Measurements from ENCODE around the gene TCF7.

Gene TCF7

DNA sequence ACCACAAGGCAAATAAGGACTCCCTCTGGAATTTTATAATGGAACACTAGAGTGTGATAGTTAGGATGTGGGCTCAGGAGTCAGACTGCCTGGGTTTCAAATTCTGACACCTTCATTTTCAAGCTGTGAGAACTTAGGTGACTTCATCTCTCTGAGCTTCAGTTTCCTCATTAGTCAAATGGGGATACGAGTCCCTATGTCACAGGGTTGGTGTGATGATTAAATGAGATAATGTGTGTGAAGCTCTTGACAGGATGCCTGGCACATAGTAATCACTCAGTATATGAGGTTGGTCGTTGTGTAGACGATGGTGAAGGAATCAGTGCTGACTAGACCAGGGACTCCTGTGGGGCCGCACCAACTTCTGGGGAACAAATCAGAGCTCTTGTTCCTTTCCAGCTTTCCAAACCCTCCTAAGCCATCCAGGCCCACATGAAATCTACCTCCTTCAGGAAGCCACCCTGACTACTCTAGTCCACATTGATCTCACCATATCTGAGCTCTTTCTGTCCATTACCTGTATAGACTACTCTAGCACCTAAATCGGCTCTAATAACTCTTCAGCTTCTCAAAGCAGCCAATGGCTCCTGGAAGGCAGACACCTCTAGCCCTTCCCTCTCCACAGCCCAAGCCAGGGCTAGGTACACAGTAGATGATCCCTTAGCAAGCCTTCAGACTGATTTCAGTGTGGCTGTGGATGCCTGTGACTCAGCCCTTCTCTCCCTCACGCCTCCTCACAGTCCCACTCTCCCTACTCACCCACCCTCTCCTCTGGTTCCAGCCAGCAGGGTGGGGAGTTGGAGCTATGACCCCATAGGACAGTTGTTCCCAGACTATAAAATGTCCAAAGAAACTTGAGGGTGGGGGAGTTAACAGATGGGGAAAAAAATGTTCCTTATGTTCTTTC is 2.5 kb upstream of the TCF7 start:
- no peak for DNase-seq (ENCODE audit: low read depth, low spot score)
- H3K27ac ChIP-seq: no peak overlapping the region

DNA sequence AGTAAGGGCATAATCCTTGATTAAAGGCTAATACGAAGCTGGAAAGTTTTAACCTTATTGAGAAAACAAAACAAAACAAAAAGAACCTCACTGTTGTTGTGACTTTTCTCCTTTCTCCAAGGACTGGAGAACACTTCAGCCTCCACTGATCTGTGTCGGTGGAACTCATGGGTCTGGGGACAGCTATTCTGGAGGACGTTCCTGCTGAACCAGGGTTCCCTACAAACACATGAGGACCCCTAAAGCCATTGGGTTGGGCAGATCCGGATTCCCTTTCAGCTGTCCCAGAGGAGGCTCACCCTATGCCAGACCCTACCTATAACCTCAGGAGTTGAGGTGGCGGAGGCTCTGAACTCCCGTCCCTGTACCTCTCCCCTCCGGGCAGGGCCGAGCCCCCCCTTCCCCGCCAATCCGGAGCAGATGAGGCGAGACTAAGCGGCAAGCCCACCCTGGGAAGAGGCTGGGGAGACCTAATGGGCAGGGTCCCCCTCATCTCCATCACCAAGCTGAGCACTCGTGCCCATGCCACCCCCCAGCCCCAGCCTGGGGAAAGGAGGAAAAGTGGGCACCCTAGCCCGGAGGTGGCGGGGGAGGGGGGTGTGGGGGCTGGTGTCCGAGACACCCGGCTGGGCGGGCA is 1.6 kb upstream of the TCF7 start:
- DNase-seq (ENCODE audit: low read depth, low spot score): no peak
- no peak overlapping the region for H3K27ac ChIP-seq

DNA sequence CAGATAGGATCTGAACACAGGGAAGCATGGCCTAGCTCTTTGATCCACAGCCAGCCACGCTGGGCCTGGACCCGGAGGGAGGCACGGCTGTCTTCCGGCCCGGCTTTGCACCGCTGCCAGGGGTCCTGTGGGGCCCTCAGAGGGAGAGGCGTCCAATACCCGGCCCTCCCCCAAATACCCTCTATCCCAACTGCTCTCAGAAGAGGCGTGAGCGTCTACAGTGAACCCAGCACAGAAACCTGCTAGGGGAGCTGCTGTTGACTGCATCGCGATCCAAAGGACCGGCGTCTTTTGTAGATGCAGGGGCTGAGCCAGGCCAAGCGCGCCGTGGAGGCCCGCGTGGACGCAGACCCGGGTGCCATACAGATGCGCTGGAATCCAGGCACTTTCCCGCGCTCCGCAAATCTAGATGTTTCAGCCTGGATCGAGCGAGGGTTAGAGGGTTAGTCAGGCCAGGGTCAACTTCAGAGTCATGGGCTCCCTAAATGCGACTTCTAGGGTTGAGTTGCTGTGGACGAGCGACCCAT is 1.1 kb upstream of the TCF7 start:
- no peak overlapping the region for H3K27ac ChIP-seq
- no peak for DNase-seq (ENCODE audit: low read depth, low spot score)

DNA sequence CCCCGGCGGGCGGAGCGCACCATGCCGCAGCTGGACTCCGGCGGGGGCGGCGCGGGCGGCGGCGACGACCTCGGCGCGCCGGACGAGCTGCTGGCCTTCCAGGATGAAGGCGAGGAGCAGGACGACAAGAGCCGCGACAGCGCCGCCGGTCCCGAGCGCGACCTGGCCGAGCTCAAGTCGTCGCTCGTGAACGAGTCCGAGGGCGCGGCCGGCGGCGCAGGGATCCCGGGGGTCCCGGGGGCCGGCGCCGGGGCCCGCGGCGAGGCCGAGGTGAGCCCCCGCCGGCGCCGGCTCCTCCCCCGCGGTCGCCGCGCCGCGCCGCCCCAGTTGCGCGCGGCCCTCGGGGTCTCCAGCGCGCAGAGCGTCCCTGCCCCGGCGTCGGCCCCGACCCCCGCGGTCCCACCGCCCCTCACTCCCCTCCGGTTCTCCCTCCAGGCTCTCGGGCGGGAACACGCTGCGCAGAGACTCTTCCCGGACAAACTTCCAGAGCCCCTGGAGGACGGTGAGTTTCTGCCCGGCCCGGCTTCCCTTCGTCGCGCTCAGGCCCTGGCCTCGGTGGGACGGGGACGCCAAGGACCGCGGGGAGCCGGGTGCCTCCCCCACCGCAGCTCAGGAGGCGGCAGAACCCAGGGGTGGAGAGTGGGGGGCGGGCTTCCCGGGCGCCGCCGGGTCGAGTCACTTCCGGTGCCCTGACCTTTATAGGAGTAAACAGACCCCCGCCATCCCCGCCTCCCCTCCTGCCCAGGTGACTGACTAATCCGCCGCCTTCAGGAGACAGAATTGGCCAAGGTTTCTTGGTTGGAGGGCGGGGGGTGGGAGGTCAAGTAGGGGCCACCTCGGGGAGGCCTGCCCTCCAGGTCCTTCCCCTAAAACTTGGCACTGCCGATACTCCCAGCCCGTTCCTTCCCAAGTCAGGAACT is 665 bp downstream of the TCF7 start:
- no peak overlapping the region for H3K27ac ChIP-seq
- DNase-seq (ENCODE audit: low read depth, low spot score): no peak

DNA sequence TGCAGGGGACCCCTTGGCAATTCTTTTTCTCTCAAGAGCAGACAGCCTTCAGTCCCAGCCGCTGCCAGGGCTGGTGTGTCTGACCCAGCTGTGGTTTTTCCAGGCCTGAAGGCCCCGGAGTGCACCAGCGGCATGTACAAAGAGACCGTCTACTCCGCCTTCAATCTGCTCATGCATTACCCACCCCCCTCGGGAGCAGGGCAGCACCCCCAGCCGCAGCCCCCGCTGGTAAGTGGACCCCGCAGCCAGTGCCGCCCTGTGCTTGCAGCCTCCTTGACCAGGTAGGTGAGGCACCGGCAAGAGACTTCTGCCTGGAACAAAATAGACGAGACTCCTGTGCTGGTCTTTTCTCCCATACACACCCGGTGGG is 1.3 kb downstream of the TCF7 start:
- DNase-seq (ENCODE audit: low read depth, low spot score): no peak
- H3K27ac ChIP-seq: no peak overlapping the region

DNA sequence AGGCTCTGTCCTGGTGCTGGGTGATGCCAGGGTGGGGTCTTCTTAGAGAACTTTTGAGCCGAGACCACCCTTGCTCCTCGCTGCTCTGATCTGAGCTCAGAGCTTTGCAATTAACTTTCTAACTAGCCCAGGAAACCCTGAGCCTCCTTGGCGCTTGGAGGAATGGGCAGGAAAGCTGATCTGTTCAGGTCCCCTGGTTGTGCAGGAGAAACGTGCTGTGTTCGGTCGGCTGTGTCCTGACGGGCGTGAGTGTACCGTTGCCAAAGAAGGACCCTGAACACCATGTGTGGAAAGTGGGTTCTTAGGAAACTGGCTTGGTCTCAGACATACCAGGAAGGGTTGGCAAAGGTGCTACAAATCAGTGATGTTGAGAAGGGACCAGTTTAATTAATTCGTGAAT is 1.8 kb downstream of the TCF7 start:
- H3K27ac ChIP-seq: no peak overlapping the region
- no peak for DNase-seq (ENCODE audit: low read depth, low spot score)

DNA sequence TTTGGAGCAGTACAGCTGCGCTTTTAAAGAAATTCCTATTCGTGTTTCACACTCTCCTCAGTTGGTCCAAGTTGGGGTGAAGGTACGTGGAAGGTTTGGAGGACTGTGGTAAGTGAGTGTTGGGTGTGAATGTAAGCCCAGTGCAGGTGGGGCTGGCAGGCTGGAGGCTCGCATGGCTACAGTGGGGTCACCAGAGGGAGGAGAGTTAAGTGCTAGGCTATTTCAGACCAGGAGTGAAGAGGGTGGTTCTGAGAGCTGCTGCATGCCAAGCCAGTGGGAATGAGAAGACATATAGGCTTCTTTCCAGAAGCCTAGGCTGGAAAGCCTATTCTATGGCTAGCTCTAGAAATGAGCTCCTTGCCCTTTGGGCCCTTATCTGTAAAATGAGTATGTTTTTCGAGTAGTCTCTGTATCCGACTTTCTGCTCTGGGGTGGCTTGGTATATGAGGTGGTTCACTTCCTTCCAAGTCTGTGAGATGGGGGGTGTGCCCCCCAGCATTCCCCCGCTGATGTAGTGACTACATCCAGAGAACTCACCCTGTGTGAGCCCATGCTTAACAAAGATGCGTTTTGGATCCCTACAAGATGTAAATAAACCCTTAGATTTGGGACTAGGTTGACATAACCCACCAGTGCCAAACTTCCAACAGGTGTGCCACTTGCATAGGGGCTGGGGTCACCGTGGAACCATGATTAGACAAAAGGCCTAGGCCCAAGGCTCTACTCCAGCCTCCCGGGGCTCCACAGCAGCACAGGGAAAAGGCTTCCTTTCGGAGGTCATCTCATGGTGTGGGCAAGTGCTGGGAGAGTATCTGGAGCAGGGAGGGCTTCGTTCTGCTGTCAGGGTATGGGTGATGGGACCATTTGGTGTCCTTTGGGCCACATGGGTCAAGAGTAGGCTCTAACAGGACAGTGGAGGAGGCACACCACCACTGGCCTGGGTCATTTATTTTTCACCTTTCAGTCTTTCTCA is 2.6 kb downstream of the TCF7 start:
- H3K27ac ChIP-seq: no peak overlapping the region

DNA sequence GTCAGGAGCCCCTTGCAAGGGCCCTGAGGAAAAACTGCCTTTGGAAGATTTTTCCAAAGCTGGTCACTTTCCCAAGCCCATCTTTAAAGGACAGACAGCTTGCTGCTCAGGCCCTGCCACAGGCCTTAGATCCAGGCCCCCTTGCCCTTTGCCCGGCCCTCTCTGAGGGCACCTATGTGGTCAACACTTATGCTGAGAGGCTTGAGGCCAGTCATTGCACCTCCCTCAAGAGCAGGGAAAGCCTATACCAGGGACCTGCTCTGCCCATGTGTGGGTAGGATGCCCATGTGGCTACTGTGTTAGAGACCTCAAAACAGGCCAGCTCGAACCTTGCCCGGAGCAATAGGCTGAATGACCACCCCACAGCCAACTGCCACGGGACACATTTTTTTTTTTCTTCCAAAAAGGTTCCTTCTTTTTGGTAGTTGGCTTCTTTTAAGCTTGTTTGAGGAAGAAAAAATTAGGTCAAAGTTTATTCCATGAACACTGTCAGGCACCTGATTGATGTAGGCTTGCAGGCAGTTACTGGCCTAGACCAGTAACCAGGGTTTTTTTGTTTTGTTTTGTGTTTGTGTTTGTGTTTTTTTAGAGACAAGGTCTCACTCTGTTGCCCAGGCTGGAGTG is 3.8 kb downstream of the TCF7 start:
- no peak overlapping the region for H3K27ac ChIP-seq

More for the DNA sequence above, 2.6 kb downstream of the TCF7 start:
- no peak for DNase-seq (ENCODE audit: low read depth, low spot score)

DNA sequence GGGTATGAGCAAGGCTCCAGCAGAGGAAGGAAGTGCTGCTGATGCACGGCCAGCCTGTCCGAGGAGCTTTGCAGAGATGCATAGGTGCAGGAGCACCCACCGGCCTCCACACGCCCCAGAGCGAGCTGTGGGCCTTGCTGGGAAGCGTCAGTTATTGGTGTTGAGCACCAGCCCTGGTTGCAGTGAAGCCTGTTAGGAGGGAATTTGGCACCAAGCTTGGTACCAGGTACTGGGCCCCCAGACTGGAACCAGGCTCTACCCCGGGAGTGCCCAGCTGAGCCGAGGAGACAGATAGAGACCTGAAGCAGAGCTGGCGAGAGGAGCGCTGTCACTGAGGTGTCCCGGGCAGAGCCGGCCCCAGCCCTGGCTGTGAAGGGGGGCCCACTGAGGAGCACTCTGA is 5.2 kb downstream of the TCF7 start:
- DNase-seq (ENCODE audit: low read depth, low spot score): no peak
- no peak overlapping the region for H3K27ac ChIP-seq

More for the DNA sequence above, 3.8 kb downstream of the TCF7 start:
- no peak for DNase-seq (ENCODE audit: low read depth, low spot score)

DNA sequence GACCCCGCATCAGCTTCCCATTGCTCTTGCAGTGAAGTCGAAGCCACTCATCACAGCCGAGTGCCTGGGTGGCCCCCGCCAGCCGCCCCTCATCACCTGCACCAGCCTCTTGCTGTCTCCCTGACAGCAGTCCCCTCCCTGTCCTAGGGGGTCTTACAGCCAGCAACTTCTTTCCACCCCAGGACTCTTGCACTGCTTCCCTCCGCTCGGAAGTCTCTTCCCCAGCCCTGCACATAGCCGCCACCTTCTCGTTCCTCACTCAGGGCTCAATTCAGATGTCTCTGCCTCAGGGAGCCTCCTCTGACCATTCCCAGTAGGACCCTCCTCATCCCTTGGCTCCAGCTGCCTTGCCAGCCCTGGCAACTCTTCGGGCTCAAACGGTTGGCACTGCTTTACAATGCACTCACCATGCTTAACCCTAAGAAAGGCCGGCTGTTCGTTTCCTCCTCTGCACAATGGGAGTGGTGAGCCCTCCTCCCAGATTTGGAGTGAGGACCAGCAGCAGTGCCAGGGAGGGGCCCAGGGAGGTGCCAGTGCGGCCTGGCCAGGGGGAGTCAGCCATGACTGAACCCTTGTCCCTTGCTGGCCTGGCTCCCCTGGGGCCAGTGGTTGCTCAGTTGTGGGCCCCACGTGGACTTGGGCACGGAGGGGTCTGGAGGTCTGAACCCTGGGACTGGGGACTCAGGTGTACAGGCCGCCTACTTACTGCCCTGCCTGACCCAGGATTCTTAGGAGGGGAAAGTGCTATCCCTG is 6.1 kb downstream of the TCF7 start:
- no peak for DNase-seq (ENCODE audit: low read depth, low spot score)
- no peak overlapping the region for H3K27ac ChIP-seq

DNA sequence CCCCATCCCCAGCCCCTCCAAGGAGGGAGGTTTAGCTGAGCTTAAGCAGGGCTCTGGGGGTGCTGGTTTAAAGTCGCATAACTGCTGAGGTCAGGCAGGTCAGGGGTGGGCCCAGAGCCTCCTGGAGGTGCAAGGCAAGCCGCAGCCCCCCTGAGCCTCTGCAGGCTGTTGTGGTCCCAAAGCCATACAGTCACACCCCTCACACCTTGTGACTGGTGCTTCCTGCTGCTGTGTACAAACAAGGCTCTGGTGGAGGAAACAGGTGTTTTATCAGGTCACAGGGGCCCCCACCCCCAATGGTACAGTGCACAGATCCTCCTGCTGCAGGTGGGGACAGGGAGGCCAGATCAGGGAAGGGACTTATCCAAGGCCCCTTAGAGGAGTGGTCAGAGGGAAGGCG is 8.0 kb downstream of the TCF7 start:
- no peak overlapping the region for H3K27ac ChIP-seq
- no peak for DNase-seq (ENCODE audit: low read depth, low spot score)

DNA sequence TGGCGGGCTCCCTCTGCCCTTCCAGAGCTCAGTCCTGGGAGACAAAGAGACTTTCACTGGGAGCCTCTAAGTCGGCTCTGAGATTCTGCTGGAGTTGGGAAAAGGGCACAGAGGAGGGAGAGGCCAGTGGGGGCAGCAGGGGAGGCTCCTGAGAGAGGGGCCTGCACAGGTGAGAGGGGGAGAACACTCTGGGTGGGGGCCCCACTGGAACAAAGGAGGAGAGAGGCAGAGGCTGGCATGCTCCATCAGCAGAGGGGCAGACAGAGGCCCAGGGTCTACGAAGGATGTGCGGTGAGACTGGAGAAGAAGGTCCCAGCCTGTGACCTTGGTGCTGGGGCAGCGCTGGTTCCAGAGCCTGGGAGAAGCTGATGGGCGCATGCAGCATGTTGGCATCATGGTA is 8.9 kb downstream of the TCF7 start:
- no peak overlapping the region for H3K27ac ChIP-seq
- DNase-seq (ENCODE audit: low read depth, low spot score): no peak

DNA sequence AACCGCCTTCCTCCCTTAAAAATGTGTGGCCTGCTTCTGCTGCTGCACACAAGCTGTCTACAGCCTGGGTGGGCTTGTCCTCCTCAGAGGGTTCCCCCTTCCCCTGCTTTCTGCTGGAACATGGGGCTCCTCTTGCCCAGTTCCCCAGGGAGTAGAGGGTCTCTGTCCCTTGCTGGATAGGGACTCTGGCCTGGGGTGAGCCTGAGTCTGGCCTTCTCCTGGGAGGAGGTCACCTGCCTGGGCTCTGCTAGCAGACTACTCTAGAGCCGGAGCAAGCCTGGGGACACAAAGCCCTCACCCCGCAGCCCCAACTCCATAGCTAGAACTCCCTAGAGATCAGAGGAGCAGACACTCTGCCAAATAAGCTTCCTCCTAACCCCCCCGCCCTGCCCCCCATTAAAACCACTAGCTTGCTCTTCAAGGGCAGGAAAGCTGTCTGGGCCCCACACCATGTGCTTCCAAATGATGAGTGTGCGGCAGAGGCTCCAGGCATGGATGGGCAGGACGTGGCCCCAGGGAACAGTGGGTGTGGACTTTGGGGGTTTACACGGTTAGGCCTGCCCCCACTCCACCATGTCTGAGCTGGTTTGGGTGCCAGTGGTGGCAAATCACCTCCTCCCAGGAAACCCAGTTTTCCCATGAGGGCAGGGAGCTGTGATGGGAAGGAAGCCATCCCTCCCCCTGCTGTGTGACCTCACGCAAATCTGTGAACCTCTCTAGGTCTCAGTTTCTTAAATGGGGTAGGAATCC is 10.0 kb downstream of the TCF7 start:
- DNase-seq (ENCODE audit: low read depth, low spot score): no peak
- peak overlapping the region; percentile 55 for H3K27ac ChIP-seq

DNA sequence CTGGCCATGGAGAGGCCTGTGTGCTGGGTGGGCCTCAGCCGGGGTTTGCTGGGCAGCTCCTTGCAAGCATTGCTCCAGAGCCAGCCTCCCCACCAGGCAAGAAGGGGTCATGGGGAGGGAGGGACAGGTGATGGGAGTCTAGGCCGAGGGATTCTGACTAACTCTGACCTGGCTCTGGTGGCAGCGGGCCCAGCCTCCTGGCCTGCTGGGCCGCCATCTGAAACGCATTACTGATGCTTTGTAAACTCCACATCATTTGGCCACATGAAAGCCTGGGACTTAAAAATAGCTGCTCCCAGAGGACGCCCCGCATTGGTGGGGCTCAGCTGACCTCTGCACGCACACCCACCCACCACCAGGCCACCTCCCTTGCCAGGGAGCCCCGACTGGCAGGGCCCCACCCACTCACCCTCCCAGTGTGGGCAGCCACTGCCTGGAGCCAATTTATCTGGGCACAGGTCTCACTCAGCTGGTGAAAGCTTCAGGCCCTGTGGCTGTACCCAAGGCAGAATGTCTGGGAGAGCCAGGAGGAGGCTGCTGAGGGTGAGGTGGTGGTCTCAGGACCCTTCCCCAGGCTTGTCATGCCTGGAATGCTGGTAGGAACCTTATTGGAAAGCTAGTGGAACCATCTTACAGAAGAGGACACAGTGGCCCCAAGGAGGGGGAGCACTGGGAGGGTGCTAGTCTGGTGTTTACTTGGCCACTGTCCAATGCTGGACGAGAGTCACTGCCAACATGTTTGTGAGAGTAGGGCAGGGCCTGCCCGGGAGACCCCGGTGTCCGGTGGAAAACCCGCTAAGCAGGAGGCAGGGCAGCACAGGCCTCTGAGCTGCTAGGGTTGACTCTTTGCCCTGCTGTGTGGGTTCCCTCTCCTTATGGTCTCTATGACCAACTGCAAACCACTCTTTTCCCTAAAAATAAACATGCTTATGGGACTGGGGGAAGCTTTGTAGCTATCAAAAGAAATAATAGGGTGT is 10.8 kb downstream of the TCF7 start:
- peak overlapping the region; percentile 55 for H3K27ac ChIP-seq
- no peak for DNase-seq (ENCODE audit: low read depth, low spot score)

DNA sequence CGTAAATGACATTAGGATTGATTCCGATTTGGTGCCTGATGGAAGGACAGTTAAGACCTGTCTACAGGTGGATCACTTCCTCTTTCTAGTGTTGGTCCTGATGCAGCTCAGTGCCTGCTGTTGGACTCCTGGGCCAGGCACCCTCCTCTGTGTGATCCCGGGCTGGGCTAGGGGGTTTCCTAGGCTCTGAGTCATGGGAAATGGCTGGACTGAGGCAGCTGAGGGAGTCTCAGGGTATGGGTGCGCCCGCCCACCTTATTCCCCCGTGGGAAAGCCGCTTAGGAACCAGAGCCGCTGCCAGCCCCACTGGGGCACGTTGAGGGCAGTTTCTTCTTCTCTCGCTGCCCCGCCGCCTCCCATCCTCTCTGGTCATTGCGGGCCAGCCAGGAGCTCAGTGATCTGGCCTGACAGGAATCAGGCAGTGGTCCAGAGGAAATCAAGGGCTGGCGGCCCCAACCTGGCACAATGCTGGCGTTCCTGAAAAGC is 12.9 kb downstream of the TCF7 start:
- H3K27ac ChIP-seq: no peak overlapping the region
- no peak for DNase-seq (ENCODE audit: low read depth, low spot score)

DNA sequence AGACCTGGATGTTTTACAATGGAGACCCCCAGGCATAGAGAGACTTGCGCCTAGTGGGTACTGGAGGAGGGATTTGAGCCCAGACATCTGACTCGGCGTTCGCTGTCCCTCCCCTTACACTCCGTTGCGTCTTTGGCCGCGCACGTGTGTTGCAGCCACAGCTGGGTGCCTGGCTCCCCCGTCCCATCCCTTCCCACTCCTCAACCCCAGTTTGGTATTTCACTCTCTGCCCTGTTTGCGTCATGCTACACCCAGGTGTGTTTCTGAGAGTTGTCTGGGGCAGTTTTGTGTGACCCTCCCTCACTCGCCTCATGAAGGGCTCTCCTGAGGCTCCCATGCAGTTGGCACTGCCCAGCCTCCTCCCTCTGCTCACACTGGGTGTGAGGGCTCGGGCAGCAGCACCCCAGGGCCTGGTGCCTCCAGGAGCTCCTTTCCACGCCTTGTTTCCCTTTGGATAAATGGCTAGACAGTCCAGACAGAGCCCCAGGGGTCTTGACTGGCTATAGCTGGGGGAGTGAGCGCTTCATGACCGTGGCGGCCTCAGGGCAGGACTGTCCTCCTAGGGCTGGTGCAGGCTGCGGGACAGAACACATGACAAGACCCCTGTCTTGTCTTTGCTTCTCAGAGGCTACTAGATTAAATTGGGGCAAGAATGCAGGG is 13.6 kb downstream of the TCF7 start:
- H3K27ac ChIP-seq: no peak overlapping the region
- no peak for DNase-seq (ENCODE audit: low read depth, low spot score)

Measured in epithelial cell of prostate (primary cell).